Stomach (tissue), 4 donors: ENCODE data around the gene FAM20C.

ENCODE experiments used
- EP300 ChIP-seq: sonication (generic); formaldehyde crosslinking; IDR thresholded peaks from one replicate; pipeline ENCODE4 v1.6.1; 2017; ENCODE audit warnings: antibody characterized with exemption
- POLR2A ChIP-seq, 4 donors: fragments of 450-650 bp; IDR thresholded peaks; one replicate each; pipeline ENCODE4 v1.6.1; 2016; ENCODE audit warnings: antibody characterized with exemption in 4 of 4, control low read depth in 2 of 4, mild to moderate bottlenecking in 1 of 4, moderate library complexity in 1 of 4
- POLR2AphosphoS5 ChIP-seq, 3 donors: sonication (generic); formaldehyde crosslinking; IDR thresholded peaks; one replicate each; pipeline ENCODE4 v1.6.1; 2016; ENCODE audit warnings: antibody characterized with exemption in 3 of 3
- TF ChIP-seq, protein P1 (sequence below), 7 experiments: fragments of 450-650 bp in 4 of 7; fragments of 200-600 bp in 3 of 7; sonication (generic) in 3 of 7; IDR thresholded peaks; one replicate each; pipeline ENCODE4 v1.5.1; 2016 to 2019; ENCODE audit warnings: antibody characterized with exemption in 7 of 7, control low read depth in 2 of 7, mild to moderate bottlenecking in 1 of 7

DNA sequence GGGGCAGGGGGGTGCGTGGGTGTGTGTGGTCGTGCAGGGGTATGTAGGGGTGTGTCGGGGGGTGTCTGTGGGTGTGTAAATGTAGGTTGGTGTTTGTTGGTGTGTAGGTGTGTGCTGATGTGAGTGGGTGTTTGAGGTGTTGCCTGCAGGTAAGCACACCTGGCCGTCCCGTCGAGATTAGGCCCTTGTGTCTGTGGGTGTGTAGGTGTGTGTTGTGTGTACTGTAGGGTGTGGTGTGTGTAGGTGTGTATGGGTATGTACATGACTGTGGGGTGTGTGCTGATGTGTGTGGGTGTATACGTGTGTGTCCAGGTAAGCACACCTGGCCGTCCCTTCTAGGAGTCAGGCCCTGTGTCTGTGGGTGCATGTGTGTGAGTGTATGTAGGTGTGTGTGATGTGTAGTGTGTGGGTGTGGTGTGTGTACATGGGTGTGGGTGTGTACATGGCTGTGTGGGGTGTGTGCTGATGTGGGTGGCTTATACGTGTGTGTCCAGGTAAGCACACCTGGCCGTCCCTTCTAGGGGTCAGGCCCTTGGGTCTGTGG lies 15.8 kb downstream of the FAM20C start:
- TF ChIP-seq POLR2A (IDR thresholded peaks at IDR 0.05) (no peak), EP300 (no peak), POLR2AphosphoS5 (IDR thresholded peaks at IDR 0.05) (no peak)
- TF ChIP-seq, protein P1, sequence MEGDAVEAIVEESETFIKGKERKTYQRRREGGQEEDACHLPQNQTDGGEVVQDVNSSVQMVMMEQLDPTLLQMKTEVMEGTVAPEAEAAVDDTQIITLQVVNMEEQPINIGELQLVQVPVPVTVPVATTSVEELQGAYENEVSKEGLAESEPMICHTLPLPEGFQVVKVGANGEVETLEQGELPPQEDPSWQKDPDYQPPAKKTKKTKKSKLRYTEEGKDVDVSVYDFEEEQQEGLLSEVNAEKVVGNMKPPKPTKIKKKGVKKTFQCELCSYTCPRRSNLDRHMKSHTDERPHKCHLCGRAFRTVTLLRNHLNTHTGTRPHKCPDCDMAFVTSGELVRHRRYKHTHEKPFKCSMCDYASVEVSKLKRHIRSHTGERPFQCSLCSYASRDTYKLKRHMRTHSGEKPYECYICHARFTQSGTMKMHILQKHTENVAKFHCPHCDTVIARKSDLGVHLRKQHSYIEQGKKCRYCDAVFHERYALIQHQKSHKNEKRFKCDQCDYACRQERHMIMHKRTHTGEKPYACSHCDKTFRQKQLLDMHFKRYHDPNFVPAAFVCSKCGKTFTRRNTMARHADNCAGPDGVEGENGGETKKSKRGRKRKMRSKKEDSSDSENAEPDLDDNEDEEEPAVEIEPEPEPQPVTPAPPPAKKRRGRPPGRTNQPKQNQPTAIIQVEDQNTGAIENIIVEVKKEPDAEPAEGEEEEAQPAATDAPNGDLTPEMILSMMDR (IDR thresholded peaks at IDR 0.05) = no peak
